K562 (cell line): ENCODE data around the gene NUDT22. TPM values are rescaled to one million over a fixed set of nuclear protein-coding genes. Genes with fewer than 3 reads are reported as not detected.

Experiments used
- CXXC5 ChIP-seq: fragments of 250-450 bp; sonication (Bioruptor Pico); IDR thresholded peaks from 2 replicates; pipeline ENCODE4 v1.8.0; 2022; ENCODE audit warnings: inconsistent platforms, mild to moderate bottlenecking, moderate library complexity
- EZH2 ChIP-seq: IDR thresholded peaks from 2 replicates; pipeline ENCODE4 v1.6.1; 2012; ENCODE audit warnings: low read depth, mild to moderate bottlenecking, inconsistent platforms, low read length, borderline replicate concordance
- MBD2 ChIP-seq: sonication (generic); IDR thresholded peaks from 2 replicates; pipeline ENCODE4 v1.6.1; 2016; ENCODE audit warnings: low read depth, borderline replicate concordance
- POU5F1 ChIP-seq: fragments of 150-350 bp; IDR thresholded peaks from 2 replicates; pipeline ENCODE4 v1.6.1; 2014; ENCODE audit warnings: borderline replicate concordance, low read length, low read depth, mild to moderate bottlenecking; ENCODE audit not compliant: partially characterized antibody
- REST ChIP-seq, 2 experiments: fragments of 450-650 bp; formaldehyde crosslinking in 1 of 2; IDR thresholded peaks; 2 replicates each; pipeline versions ENCODE4 v1.4.0 to v1.6.1; 2014 to 2020; ENCODE audit warnings: mild to moderate bottlenecking in 2 of 2, borderline replicate concordance in 1 of 2, low read depth in 1 of 2
- RREB1 ChIP-seq: fragments of 250-450 bp; sonication (Bioruptor Pico); IDR thresholded peaks from 2 replicates; pipeline ENCODE4 v1.4.0; 2020
- SMAD4 ChIP-seq: fragments of 250-450 bp; sonication (Bioruptor Pico); conservative IDR thresholded peaks from 2 replicates; pipeline ENCODE4 v1.8.0; 2021; ENCODE audit warnings: inconsistent platforms, mild to moderate bottlenecking, moderate library complexity
- SUPT5H ChIP-seq: fragments of 450-650 bp; IDR thresholded peaks from 2 replicates; pipeline ENCODE4 v1.6.1; 2016
- ZNF431 ChIP-seq: sonication (generic); formaldehyde crosslinking; IDR thresholded peaks from 2 replicates; pipeline ENCODE4 v1.8.0; 2022; ENCODE audit warnings: mild to moderate bottlenecking, missing genetic modification reagents
- polyA plus RNA-seq, 8 experiments: library from polyadenylated mRNA; depleted of rRNA in 4 of 8; stranded (reverse) in 5 of 8; unstranded in 3 of 8; fragments of >200 nt; fragmentation: Nextera tagmentation in 2 of 8; fragmentation: Illumina TruSeq in 1 of 8; extraction: Ambion mirVana in 2 of 8; extraction: Trizol in 1 of 8; gene quantifications; 2 replicates each; pipeline versions ENCODE4 v1.2.1 to v1.2.3, GENCODE V29; 2011 to 2014; ENCODE audit warnings: inconsistent platforms in 1 of 8, missing spikeins in 1 of 8
- total RNA-seq, 7 experiments: library from RNA; depleted of rRNA in 6 of 7; stranded (reverse); fragments of >200 nt in 6 of 7; fragmentation: Illumina TruSeq in 2 of 7; extraction: Trizol in 2 of 7; gene quantifications; 2 replicates each; pipeline versions ENCODE4 v1.2.1 to v1.2.3, GENCODE V29; 2011 to 2021; ENCODE audit warnings: low replicate concordance in 1 of 7
- TF ChIP-seq, protein P1 (sequence below): fragments of 250-450 bp; sonication (Bioruptor Pico); IDR thresholded peaks from 2 replicates; pipeline ENCODE4 v1.5.0; 2020; ENCODE audit warnings: mild to moderate bottlenecking

NUDT22 gene
- total and polyA plus RNA-seq, 9 of the 15 experiments (the other 6 are each of a cell fraction or from before 2014, with no cell fraction given), result 6.3 to 92.6 (median 37.4) TPM

GRCh38 chr11:64230171-64230984, 4.3 kb downstream of the NUDT22 start, which contains the start of gene DNAJC4 (continued):
- TF ChIP-seq REST (IDR thresholded peaks at IDR 0.05; ENCODE audit: borderline replicate concordance), result no peak
- peak; percentile 56; the same call in 1 of the 2 replicates for TF ChIP-seq REST (CRISPR knock-in tag; IDR thresholded peaks at IDR 0.05; ENCODE audit: low read depth)
- peak; percentile 73 for TF ChIP-seq SUPT5H
- TF ChIP-seq, protein P1, sequence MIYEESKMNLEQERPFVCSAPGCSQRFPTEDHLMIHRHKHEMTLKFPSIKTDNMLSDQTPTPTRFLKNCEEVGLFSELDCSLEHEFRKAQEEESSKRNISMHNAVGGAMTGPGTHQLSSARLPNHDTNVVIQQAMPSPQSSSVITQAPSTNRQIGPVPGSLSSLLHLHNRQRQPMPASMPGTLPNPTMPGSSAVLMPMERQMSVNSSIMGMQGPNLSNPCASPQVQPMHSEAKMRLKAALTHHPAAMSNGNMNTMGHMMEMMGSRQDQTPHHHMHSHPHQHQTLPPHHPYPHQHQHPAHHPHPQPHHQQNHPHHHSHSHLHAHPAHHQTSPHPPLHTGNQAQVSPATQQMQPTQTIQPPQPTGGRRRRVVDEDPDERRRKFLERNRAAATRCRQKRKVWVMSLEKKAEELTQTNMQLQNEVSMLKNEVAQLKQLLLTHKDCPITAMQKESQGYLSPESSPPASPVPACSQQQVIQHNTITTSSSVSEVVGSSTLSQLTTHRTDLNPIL (CRISPR knock-in tag), result no peak
- TF ChIP-seq MBD2, result 0 out of 2 replicates have a peak, but pooled peaks have one; percentile 44
- 0 out of 2 replicates have a peak, but pooled peaks have one; percentile 37 for TF ChIP-seq ZNF431 (CRISPR knock-in tag)
- TF ChIP-seq POU5F1, result peak; percentile 35
- TF ChIP-seq EZH2, result no peak
- 0 out of 2 replicates have a peak, but pooled peaks have one; percentile 44 for TF ChIP-seq SMAD4 (CRISPR knock-in tag)
- TF ChIP-seq CXXC5 (CRISPR knock-in tag), result peak; percentile 72
- 0 out of 2 replicates have a peak, but pooled peaks have one; percentile 56 for TF ChIP-seq RREB1 (CRISPR knock-in tag)
